ENCODE measurements around the gene RCAN2.

DNA sequence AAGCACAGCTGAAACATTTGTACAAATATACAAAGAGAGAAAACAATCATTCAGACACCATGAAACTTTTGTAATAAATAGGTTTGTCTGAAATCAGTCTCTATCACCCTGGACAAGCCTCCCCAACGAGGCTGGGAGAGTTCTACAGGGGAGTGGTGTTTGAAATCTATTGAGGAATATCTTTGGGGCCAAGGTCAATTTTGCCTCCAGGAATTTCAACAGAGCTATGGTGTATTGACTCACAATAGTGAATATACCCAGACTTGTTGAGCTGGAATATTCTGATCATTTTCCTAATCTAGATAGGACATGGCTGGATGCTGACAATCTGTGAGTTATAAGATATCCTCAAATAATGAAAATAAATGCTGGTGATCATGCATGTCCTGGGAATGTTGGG, 269.0 kb downstream of the RCAN2 start:
- TF ChIP-seq SREBF1 (IDR thresholded peaks at IDR 0.05; ENCODE audit: borderline replicate concordance, low read depth, low read length), result no peak
- TF ChIP-seq, protein P1, sequence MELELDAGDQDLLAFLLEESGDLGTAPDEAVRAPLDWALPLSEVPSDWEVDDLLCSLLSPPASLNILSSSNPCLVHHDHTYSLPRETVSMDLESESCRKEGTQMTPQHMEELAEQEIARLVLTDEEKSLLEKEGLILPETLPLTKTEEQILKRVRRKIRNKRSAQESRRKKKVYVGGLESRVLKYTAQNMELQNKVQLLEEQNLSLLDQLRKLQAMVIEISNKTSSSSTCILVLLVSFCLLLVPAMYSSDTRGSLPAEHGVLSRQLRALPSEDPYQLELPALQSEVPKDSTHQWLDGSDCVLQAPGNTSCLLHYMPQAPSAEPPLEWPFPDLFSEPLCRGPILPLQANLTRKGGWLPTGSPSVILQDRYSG (tag; conservative IDR thresholded peaks at IDR 0.05; ENCODE audit: low read depth), result no peak
- TF ChIP-seq, protein P2, sequence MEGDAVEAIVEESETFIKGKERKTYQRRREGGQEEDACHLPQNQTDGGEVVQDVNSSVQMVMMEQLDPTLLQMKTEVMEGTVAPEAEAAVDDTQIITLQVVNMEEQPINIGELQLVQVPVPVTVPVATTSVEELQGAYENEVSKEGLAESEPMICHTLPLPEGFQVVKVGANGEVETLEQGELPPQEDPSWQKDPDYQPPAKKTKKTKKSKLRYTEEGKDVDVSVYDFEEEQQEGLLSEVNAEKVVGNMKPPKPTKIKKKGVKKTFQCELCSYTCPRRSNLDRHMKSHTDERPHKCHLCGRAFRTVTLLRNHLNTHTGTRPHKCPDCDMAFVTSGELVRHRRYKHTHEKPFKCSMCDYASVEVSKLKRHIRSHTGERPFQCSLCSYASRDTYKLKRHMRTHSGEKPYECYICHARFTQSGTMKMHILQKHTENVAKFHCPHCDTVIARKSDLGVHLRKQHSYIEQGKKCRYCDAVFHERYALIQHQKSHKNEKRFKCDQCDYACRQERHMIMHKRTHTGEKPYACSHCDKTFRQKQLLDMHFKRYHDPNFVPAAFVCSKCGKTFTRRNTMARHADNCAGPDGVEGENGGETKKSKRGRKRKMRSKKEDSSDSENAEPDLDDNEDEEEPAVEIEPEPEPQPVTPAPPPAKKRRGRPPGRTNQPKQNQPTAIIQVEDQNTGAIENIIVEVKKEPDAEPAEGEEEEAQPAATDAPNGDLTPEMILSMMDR (IDR thresholded peaks at IDR 0.05 in 2 of 3, conservative IDR thresholded peaks at IDR 0.05 in 1 of 3; ENCODE audit: insufficient read depth in 2 of 3, low read depth in 1 of 3, low read length in 3 of 3), result no peak
- no peak for TF ChIP-seq ZKSCAN1 (IDR thresholded peaks at IDR 0.05; ENCODE audit: low read depth, low read length)
- TF ChIP-seq GATAD2B (IDR thresholded peaks at IDR 0.05; ENCODE audit: borderline replicate concordance), result no peak
- no peak for TF ChIP-seq ZNF76 (CRISPR knock-in tag; IDR thresholded peaks at IDR 0.05; ENCODE audit: borderline replicate concordance)
- TF ChIP-seq MXI1 (IDR thresholded peaks at IDR 0.05; ENCODE audit: low read depth, low read length), result no peak
- no peak for TF ChIP-seq POLR2H (tag; IDR thresholded peaks at IDR 0.05; ENCODE audit: low read depth)
- TF ChIP-seq EP300 (IDR thresholded peaks at IDR 0.05; ENCODE audit: low read length), result no peak
- TF ChIP-seq NFE2L1 (tag; IDR thresholded peaks at IDR 0.05; ENCODE audit: borderline replicate concordance, low read depth), result no peak
- no peak for TF ChIP-seq TARDBP (IDR thresholded peaks at IDR 0.05)
- TF ChIP-seq RBM25 (IDR thresholded peaks at IDR 0.05; ENCODE audit: low read depth, low read length, severe bottlenecking), result no peak
- no peak for TF ChIP-seq MEF2D (tag; conservative IDR thresholded peaks at IDR 0.05; ENCODE audit: low read depth)
- TF ChIP-seq, protein P3, sequence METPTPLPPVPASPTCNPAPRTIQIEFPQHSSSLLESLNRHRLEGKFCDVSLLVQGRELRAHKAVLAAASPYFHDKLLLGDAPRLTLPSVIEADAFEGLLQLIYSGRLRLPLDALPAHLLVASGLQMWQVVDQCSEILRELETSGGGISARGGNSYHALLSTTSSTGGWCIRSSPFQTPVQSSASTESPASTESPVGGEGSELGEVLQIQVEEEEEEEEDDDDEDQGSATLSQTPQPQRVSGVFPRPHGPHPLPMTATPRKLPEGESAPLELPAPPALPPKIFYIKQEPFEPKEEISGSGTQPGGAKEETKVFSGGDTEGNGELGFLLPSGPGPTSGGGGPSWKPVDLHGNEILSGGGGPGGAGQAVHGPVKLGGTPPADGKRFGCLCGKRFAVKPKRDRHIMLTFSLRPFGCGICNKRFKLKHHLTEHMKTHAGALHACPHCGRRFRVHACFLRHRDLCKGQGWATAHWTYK (CRISPR knock-in tag; IDR thresholded peaks at IDR 0.05), result no peak

All from K562 (cell line).